Mucosa of descending colon (tissue), 3 donors: ENCODE data around the gene BAHCC1. TPM values are rescaled to one million over a fixed set of nuclear protein-coding genes. Genes with fewer than 3 reads are reported as not detected.
"Not testable (repeated sequence)": the region's sequence is repeated elsewhere in the genome, so short reads cannot be mapped to it uniquely, and the experiment has no call there.

Experiments used
- ATAC-seq: fragments of 200-7000 bp; cut with Tn5 transposase; one replicate; pipeline ENCODE4 v1.9.1; 2020; ENCODE audit warnings: mild to moderate bottlenecking, moderate library complexity
- DNase-seq, 3 donors: peaks; one replicate each; pipeline ENCODE4 v3.0.0-alpha.2; 2020
- H3K36me3 ChIP-seq: fragments of 200-600 bp; one replicate; pipeline ENCODE4 v1.8.0; 2021; ENCODE audit warnings: low read depth, mild to moderate bottlenecking
- H3K4me1 ChIP-seq: fragments of 200-600 bp; one replicate; pipeline ENCODE4 v1.8.0; 2021; ENCODE audit warnings: low read depth, mild to moderate bottlenecking
- H3K4me3 ChIP-seq: fragments of 200-600 bp; one replicate; pipeline ENCODE4 v1.8.0; 2021; ENCODE audit warnings: mild to moderate bottlenecking
- H3K9me3 ChIP-seq: fragments of 200-600 bp; one replicate; pipeline ENCODE4 v1.8.0; 2021; ENCODE audit warnings: mild to moderate bottlenecking
- intact Hi-C, 2 donors: fragments of 100-400 bp; cut with DNase I in 1 of 2; cut with micrococcal nuclease in 1 of 2; formaldehyde crosslinking; loops; one replicate each; pipeline versions ENCODE4 v1.11.0 to v1.11.1; 2022; cut with DNase I, micrococcal nuclease
- total RNA-seq, 3 donors: library from RNA; stranded (reverse); fragmentation: NEBNext Ultra II Directional in 2 of 3; extraction: Animal tissue kit (Norgen Biotek cat#: 25700) in 2 of 3; gene quantifications; one replicate each; pipeline versions ENCODE4 v1.2.1 to v1.2.4, GENCODE V29; 2021 to 2023
- TF ChIP-seq, protein P1 (sequence below): fragments of 200-600 bp; IDR thresholded peaks from one replicate; pipeline ENCODE4 v1.8.0; 2022; ENCODE audit warnings: antibody characterized with exemption, mild to moderate bottlenecking
- donor health status: DM: no; HTN: no; CAD: no; lungs with moderate emphysema.
- donor health status: DM: no; HTN: no; CAD: no.
- donor health status: DM: no; HTN: yes; CAD: no.

The BAHCC1 gene
- total RNA-seq, 3 donors from 2014 or later = 14.0 to 27.4 (median 16.5) TPM

DNA sequence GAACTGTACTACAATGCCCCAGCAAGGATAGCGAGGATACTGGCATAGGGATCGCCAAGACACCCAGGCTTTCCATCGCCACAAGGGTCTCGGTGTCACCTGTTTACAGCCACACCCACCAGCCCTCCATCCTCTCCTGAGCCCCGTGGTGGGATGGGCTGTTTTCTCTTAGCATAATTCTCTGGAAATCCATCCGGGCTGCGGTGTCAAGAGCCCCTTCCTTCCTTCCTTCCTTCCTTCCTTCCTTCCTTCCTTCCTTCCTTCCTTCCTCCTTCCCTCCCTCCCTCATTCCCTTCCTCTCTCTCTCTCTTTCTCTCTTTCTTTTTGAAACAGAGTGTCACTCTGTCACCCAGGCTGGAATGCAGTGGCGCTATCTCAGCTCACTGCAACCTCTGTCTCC is 36.0 kb upstream of the BAHCC1 start:
- DNase-seq (no peak), ATAC-seq (no peak)
- no peaks in the 10 kb centered on the region for H3K4me1 ChIP-seq
- no peaks in the 10 kb centered on the region for H3K36me3 ChIP-seq
- TF ChIP-seq, protein P1, sequence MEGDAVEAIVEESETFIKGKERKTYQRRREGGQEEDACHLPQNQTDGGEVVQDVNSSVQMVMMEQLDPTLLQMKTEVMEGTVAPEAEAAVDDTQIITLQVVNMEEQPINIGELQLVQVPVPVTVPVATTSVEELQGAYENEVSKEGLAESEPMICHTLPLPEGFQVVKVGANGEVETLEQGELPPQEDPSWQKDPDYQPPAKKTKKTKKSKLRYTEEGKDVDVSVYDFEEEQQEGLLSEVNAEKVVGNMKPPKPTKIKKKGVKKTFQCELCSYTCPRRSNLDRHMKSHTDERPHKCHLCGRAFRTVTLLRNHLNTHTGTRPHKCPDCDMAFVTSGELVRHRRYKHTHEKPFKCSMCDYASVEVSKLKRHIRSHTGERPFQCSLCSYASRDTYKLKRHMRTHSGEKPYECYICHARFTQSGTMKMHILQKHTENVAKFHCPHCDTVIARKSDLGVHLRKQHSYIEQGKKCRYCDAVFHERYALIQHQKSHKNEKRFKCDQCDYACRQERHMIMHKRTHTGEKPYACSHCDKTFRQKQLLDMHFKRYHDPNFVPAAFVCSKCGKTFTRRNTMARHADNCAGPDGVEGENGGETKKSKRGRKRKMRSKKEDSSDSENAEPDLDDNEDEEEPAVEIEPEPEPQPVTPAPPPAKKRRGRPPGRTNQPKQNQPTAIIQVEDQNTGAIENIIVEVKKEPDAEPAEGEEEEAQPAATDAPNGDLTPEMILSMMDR = no peak
- no peak overlapping the region for H3K4me3 ChIP-seq
- intact Hi-C loops = no loop called here
- no peaks in the 10 kb centered on the region for H3K9me3 ChIP-seq

DNA sequence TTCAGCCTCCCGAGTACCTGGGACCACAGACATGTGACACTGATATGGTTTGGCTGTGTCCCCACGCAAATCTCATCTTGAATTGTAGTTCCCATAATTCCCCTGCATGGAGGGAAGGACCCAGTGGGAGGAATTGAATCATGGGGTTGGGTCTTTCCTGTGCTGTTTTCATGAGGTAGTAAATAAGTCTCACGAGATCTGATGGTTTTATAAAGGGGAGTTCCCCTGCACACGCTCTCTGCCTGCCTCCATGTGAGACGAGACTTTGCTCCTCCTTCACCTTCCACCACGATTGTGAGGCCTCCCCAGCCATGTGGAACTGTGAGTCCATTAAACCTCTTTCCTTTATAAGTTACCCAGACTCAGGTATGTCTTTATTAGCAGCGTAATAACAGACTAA is 33.3 kb upstream of the BAHCC1 start:
- ATAC-seq, H3K9me3 ChIP-seq, intact Hi-C loops, DNase-seq, H3K4me3 ChIP-seq, H3K36me3 ChIP-seq: not testable (repeated sequence)
- peaks cover 20% of the 10 kb centered on the region for H3K4me1 ChIP-seq

DNA sequence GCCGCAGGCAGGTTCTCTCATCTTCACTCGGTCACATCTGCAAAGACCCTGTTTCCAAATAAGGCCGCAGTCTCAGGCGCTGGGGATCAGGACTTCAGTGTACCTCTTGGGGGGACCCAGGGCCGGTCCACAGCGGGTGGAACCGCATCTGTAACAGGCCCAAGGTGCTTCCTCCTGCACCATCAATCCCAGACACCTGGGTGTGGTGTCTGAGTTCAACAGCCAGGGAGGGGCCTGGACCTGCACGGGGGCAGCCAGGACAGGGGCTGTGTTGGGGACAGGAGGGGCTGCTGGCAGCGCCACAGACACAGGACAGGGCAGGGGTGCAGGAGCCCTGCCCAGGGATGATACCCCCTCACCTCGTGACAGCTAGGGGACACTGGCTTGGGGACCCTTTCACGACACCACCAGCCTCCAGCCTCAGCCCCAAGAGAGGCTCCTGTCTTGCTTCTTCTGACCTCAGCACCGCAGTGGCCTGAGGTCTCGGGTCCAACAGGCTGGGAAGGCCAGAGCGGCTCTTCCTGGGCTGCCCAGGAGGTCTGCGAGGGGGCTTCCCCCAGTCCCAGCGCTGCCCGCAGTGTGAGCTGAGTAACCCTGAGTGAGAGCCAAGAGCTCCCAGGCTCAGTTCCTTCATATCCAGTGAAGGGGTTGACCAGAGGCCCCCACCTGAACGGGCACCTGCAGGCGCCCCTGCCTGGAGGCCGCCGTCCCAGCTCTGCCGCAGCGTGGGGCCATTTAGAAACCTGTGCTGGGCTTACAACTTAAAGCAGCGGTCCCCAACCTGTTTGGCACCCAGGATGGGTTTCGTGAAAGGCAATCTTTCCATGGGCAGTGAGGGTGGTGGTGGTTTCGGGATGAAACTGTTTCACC is 30.7 kb upstream of the BAHCC1 start:
- Histone ChIP-seq H3K4me1 (peaks cover 20% of the 10 kb centered on the region), H3K9me3 (no peaks in the 10 kb centered on the region), H3K4me3 (no peak overlapping the region), H3K36me3 (no peaks in the 10 kb centered on the region)
- TF ChIP-seq, protein P1 = no peak
- peak in 1 of 3 donors; percentile 58 for DNase-seq
- peak; percentile 38 for ATAC-seq
- intact Hi-C loops = no loop called here

DNA sequence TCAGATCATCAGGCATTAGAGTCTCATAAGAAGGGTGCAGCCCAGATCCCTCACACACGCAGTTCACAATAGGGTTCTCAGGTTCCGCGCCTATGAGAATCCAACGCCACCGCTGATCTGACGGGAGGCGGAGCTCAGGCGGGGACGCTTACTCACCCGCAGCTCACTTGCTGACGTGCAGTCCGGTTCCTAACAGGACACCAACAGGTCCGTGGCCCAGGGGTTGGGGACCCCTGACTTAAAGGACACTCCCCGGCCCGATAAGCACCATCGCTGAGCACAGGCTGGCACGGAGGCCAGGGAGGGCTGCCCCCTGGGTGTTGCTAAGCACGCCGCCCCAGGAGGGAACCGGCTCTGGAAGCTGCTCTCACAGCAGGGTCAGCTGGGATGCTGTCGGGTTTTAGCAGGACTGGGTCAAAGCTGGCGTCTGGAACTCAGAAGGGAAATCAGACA is 30.1 kb upstream of the BAHCC1 start:
- intact Hi-C loops = no loop called here
- no peaks in the 10 kb centered on the region for H3K9me3 ChIP-seq
- DNase-seq (peak; percentile 71 to 78 (median 78)), ATAC-seq (peak; percentile 83)
- H3K4me1 ChIP-seq = peaks cover 20% of the 10 kb centered on the region
- TF ChIP-seq, protein P1 = no peak
- H3K36me3 ChIP-seq = no peaks in the 10 kb centered on the region
- H3K4me3 ChIP-seq = no peak overlapping the region

DNA sequence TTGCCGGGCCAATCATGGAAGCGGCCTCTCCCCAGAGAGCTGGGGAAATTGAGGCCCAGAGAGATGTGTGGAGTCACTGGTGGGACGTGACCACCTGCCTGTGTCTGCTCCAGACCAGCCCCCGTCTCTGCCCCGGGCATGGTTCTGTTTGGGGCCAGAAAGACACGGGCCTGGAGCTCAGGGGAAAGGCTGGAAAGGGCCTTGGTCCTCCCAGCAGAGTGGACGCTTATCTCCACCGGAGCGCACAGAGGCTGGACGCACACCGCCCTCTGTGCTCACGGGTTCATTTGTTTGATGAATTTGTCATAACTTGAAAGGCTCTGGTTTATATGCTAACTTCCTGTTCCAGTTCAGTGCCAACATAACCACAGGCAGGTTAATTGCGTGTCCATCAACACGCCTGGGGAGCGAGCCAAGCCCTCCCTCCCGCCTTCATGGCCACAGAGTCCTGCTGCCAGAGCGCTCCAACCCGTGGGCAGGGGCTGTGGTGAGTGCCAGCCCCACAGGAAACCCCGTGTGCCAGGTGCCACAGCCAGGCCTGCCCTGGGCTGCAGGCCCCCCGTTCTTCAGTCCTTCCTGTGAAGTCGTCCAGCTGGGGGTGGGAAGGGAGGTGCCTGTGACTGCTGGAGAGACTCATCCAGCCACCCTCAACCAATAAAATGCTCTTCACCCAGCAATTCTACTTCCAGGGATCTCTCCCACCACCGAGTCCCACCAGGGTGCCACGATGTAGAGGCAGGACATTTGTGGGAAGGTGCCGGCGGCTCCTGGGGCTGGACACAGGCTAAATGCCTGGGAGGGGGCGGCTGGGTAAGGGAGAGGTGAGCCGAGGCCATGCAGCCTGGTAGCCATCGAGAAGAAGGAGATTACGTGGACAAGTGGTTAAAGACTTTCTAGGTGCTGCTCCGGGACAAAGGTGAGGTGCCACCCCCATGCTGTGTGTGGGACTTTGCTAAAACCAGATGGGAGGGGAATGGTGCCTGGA is 29.4 kb upstream of the BAHCC1 start:
- intact Hi-C loops = no loop called here
- TF ChIP-seq, protein P1 = no peak
- peak; percentile 83 to 85 (median 85) for DNase-seq

More for the DNA sequence above, 29.4 kb upstream of the BAHCC1 start:
- peak; percentile 91 for ATAC-seq
- no peaks in the 10 kb centered on the region for H3K9me3 ChIP-seq
- no peaks in the 10 kb centered on the region for H3K36me3 ChIP-seq
- no peak overlapping the region for H3K4me3 ChIP-seq
- peaks cover 20% of the 10 kb centered on the region for H3K4me1 ChIP-seq
